SK-N-DZ (cell line): ENCODE measurements around the gene TP53TG3E. TPM values are rescaled to one million over a fixed set of nuclear protein-coding genes. Genes with fewer than 3 reads are reported as not detected.
"Not testable (repeated sequence)": the region's sequence is repeated elsewhere in the genome, so short reads cannot be mapped to it uniquely, and the experiment has no call there.

Experiments
- DNase-seq: peaks from one replicate; pipeline ENCODE4 v3.0.0-alpha.2; 2015; ENCODE audit warnings: low spot score
- polyA plus RNA-seq, 2 experiments: library from polyadenylated mRNA; depleted of rRNA; stranded (reverse); fragments of >200 nt; gene quantifications; 2 replicates each; pipeline ENCODE4 v1.2.3, GENCODE V29; 2014
- small RNA-seq, 2 experiments: library from RNA; depleted of rRNA; stranded (forward); fragments of <200 nt; gene quantifications; one replicate each; pipeline ENCODE3, GENCODE V24; 2014

TP53TG3E gene, protein sequence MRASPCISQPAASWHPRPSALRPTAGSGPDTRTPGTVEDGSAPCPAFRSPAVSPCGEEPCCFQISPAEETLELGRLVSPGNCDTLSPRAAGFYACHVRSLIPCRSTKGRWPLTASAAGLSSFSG
- not detected in 2 replicates for polyA plus RNA-seq (2014; cell fraction: cytosol; rRNA removed)
- not detected in 2 replicates for polyA plus RNA-seq (2014; cell fraction: nucleus; rRNA removed)

DNA sequence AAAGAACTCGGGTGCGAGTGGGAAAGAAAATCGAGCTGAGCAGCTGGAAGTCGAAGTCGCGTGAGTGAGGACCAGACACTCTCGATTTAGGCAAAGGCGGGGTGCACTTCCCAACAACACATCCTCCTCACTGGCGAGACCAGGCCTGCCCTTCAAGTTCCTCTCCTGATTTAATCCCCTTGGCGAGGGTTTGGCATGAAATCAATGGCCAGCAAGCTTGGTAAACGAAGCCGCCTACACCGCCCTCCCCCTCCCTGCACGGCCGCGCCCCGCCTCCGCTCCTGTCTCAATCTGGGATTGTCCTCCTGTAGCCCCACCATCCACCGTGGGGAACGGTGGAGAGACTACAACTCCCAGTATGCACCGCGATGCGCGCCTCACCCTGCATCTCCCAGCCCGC lies at the start of gene TP53TG3E:
TP53TG3E (plus strand) TSS at position 301 of the 400 bp plus-strand sequence; CDS start at position 369, 68 bp downstream.
- DNase-seq, result not testable (repeated sequence)

DNA sequence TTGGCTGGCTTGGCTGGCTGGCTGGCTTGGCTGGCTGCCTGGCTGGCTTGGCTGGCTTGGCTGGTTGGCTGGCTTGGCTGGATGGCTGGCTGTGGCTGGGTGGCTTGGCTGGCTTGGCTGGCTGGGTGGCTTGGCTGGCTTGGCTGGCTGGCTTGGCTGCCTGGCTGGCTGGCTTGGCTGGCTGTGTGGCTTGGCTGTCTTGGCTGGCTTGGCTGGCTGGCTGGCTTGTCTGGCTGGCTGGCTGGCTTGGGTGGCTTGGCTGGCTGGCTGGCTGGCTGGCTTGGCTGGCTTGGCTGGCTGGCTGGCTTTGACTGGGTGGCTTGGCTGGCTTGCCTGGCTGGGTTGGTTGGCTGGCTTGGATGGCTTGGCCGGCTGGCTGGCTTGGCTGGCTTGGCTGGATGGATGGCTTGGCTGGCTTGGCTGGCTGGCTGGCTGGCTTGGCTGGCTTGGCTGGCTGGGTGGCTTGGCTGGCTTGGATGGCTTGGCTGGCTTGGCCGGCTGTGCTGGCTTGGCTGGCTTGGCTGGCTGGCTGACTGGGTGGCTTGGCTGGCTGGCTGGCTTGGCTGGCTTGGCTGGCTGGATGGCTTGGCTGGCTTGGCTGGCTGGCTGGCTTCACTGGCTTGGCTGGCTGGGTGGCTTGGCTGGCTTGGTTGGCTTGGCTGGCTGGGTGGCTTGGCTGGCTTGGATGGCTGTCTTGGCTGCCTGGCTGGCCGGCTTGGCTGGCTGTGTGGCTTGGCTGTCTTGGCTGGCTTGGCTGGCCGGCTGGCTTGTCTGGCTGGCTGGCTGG lies 32.3 kb downstream of the TP53TG3E start:
- DNase-seq, result peak; percentile 0

DNA sequence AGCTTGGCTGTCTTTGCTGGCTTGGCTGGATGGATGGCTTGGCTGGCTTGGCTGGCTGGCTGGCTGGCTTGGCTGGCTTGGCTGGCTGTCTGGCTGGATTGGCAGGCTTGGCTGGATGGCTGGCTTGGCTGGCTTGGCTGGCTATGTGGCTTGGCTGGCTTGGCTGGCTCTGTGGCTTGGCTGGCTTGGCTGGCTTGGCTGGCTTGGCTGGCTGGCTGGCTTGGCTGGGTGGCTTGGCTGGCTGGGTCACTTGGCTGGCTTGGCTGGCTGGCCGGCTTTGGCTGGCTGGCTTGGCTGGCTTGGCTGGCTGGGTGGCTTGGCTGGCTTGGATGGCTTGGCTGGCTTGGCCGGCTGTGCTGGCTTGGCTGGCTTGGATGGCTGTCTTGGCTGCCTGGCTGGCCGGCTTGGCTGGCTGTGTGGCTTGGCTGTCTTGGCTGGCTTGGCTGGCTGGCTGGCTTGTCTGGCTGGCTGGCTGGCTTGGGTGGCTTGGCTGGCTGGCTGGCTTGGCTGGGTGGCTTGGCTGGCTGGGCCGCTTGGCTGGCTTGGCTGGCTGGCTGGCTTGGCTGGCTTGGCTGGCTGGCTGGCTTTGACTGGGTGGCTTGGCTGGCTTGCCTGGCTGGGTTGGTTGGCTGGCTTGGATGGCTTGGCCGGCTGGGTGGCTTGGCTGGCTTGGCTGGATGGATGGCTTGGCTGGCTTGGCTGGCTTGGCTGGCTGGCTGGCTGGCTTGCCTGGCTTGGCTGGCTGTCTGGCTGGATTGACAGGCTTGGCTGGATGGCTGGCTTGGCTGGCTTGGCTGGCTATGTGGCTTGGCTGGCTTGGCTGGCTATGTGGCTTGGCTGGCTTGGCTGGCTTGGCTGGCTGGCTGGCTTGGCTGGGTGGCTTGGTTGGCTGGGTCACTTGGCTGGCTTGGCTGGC lies 33.8 kb downstream of the TP53TG3E start:
- peak; percentile 2 for DNase-seq

DNA sequence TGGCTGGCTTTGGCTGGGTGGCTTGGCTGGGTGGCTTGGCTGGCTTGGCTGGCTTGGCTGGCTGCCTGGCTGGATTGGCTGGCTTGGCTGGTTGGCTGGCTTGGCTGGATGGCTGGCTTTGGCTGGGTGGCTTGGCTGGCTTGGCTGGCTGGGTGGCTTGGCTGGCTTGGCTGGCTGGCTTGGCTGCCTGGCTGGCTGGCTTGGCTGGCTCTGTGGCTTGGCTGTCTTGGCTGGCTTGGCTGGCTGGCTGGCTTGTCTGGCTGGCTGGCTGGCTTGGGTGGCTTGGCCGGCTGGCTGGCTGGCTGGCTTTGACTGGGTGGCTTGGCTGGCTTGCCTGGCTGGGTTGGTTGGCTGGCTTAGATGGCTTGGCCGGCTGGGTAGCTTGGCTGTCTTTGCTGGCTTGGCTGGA lies 34.4 kb downstream of the TP53TG3E start:
- DNase-seq, result not testable (repeated sequence)

DNA sequence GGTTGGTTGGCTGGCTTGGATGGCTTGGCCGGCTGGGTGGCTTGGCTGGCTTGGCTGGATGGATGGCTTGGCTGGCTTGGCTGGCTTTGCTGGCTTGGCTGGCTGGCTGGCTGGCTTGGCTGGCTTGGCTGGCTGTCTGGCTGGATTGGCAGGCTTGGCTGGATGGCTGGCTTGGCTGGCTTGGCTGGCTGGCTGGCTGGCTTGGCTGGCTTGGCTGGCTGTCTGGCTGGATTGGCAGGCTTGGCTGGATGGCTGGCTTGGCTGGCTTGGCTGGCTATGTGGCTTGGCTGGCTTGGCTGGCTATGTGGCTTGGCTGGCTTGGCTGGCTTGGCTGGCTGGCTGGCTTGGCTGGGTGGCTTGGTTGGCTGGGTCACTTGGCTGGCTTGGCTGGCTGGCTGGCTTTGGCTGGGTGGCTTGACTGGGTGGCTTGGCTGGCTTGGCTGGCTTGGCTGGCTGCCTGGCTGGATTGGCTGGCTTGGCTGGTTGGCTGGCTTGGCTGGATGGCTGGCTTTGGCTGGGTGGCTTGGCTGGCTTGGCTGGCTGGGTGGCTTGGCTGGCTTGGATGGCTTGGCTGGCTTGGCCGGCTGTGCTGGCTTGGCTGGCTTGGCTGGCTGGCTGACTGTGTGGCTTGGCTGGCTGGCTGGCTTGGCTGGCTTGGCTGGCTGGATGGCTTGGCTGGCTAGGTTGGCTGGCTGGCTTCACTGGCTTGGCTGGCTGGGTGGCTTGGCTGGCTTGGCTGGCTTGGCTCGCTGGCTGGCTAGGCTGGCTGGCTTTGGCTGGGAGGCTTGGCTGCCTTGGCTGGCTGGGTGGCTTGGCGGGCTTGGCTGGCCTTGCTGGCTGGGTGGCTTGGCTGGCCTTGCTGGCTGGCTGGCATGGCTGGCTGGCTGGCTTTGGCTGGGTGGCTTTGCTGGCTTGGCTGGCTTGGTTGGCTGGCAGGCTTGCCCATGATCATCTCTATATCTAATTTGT lies 35.3 kb downstream of the TP53TG3E start:
- DNase-seq, result peak; percentile 2

Small RNAs within 50 kb of the gene (small RNA-seq; reads per million reads assigned to genes)
- gene AC141257.3, result 0 reads per million in 2 experiments
